Motor neuron (in vitro differentiated cells): ENCODE measurements around the gene RHOH. TPM values are rescaled to one million over a fixed set of nuclear protein-coding genes. Genes with fewer than 3 reads are reported as not detected.

Experiments
- ATAC-seq, 8 experiments: fragments of 200-7000 bp; cut with Tn5 transposase; replicated peaks in 6 of 8; 2 replicates each; pipeline ENCODE4 v1.8.0; 2021; ENCODE audit warnings: mild to moderate bottlenecking in 8 of 8, moderate library complexity in 8 of 8
- H3K27ac ChIP-seq, 2 donors: fragments of 250-450 bp; sonication (Bioruptor Pico); 2 replicates each; pipeline ENCODE4 v1.9.0; 2021; ENCODE audit warnings: antibody characterized with exemption in 2 of 2, mild to moderate bottlenecking in 2 of 2, moderate library complexity in 1 of 2
- H3K4me1 ChIP-seq, 2 donors: fragments of 250-450 bp; sonication (Bioruptor Pico); replicated peaks in 1 of 2; 2 replicates each; pipeline ENCODE4 v1.6.1; 2021; ENCODE audit warnings: antibody characterized with exemption in 2 of 2, mild to moderate bottlenecking in 2 of 2, moderate library complexity in 1 of 2
- H3K4me3 ChIP-seq, 5 donors: fragments of 250-450 bp; sonication (Bioruptor Pico); 2 replicates each; pipeline ENCODE4 v1.9.0; 2021; ENCODE audit warnings: antibody characterized with exemption in 5 of 5, mild to moderate bottlenecking in 5 of 5, moderate library complexity in 4 of 5
- WGBS, 10 experiments: fragments of 450-650 bp; shearing (Covaris generic); methylation state at CpG; one replicate each; pipeline ENCODE4 v1.0.0; 2022; 5-methylcytosine and 5-hydroxymethylcytosine counted together
- in situ Hi-C, 9 experiments: fragments of 400-800 bp; cut with MboI; loops; one replicate each; pipeline ENCODE4 v1.15.0; 2021; ENCODE audit warnings: low sequenced_read_pairs in 9 of 9, low pct_unique_long_range_greater_than_20kb in 2 of 9; ENCODE audit not compliant: unreplicated experiment in 9 of 9
- total RNA-seq, 8 experiments: library from RNA; unstranded; fragments of 300-600 nt; gene quantifications; 2 replicates each; pipeline versions ENCODE4 v1.2.3 to v1.2.4, GENCODE V29; 2022

Gene RHOH
- total RNA-seq, 8 experiments from 2014 or later, result 0.10 to 5.5 (median 0.46) TPM; not detected in 1

GRCh38 chr4:40253906-40254305, 57.1 kb downstream of the RHOH start:
- in situ Hi-C loops, result no loop called here
- no peak overlapping the region for H3K27ac ChIP-seq
- ATAC-seq, result no peak
- H3K4me3 ChIP-seq, result no peak overlapping the region
- H3K4me1 ChIP-seq, result peaks cover 0 to 13% of the 10 kb centered on the region in 2 donors
- 44 to 100% (median 86%) methylated on average over 2 to 4 of the region's 4 CpGs for WGBS, 10 experiments

GRCh38 chr4:40254608-40255392, 58.0 kb downstream of the RHOH start:
- in situ Hi-C loops, result no loop called here
- peak in 7 of 8 experiments; percentile 63 to 81 (median 68) for ATAC-seq
- H3K4me1 ChIP-seq, result peaks cover 0 to 13% of the 10 kb centered on the region in 2 donors

GRCh38 chr4:40255393-40256281, 58.8 kb downstream of the RHOH start:
- 0 to 100% (median 73%) methylated on average over 1 to 3 of the region's 3 CpGs; no CpG with 5 or more reads in 2 of the 10 experiments for WGBS, 10 experiments
- in situ Hi-C loops, result no loop called here
- Histone ChIP-seq H3K4me1 (peaks cover 0 to 13% of the 10 kb centered on the region in 2 donors), H3K4me3 (no peak overlapping the region), H3K27ac (no peak overlapping the region)
- peak; percentile 55 to 97 (median 90) for ATAC-seq

More at GRCh38 chr4:40254608-40255392, 58.0 kb downstream of the RHOH start:
- Histone ChIP-seq H3K4me3 (no peak overlapping the region), H3K27ac (no peak overlapping the region)
- 6 to 80% (median 53%) methylated on average over 1 to 7 of the region's 9 CpGs for WGBS, 10 experiments

DNA sequence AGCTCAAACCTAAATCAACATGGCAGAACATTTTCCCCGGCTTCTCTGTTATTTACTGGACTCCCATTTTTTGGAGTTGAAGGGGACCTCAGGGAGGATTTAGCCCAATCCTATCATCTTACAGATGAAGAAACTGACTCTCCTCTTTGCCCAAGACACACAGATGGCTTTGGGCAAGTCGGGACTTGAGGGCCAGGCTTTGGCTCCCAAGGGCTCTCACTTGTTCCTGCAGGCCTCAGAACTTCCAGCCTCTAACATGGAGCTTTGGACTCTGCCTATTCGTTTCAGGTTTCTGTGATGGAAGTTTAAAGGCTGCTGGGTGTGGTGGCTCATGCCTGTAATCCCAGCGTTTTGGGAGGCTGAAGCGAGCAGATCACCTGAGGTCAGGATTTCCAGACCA, 59.5 kb downstream of the RHOH start:
- in situ Hi-C loops, result no loop called here
- Histone ChIP-seq H3K4me3 (no peak overlapping the region), H3K27ac (no peak overlapping the region), H3K4me1 (peaks cover 0 to 13% of the 10 kb centered on the region in 2 donors)
- 50 to 100% (median 88%) methylated on average over 1 to 4 of the region's 5 CpGs; no CpG with 5 or more reads in 3 of the 10 experiments for WGBS, 10 experiments
- ATAC-seq, result no peak

DNA sequence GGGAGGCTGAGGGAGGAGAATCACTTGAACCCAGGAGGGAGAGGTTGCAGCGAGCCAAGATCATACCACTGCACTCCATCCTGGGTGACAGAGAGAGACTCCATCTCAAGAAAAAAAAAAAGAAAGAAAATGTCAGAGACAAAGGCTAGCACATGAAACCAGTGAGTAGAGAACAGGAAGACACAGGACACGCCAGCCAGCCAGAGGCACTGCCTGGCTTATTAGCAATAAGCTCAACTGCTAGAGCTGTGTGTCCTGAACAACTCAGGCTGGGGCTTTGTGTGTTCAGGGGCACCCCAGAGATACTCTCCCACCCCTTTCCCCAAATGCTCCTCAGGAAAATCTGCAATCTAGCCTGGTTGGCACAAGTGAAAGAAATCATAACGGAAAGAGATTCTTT, 60.0 kb downstream of the RHOH start:
- H3K27ac ChIP-seq, result no peak overlapping the region
- ATAC-seq, result no peak
- in situ Hi-C loops, result no loop called here
- H3K4me3 ChIP-seq, result no peak overlapping the region
- 68 to 100% (median 95%) methylated on average over 1 to 3 of the region's 3 CpGs; no CpG with 5 or more reads in 2 of the 10 experiments for WGBS, 10 experiments
- H3K4me1 ChIP-seq, result peaks cover 0 to 13% of the 10 kb centered on the region in 2 donors

DNA sequence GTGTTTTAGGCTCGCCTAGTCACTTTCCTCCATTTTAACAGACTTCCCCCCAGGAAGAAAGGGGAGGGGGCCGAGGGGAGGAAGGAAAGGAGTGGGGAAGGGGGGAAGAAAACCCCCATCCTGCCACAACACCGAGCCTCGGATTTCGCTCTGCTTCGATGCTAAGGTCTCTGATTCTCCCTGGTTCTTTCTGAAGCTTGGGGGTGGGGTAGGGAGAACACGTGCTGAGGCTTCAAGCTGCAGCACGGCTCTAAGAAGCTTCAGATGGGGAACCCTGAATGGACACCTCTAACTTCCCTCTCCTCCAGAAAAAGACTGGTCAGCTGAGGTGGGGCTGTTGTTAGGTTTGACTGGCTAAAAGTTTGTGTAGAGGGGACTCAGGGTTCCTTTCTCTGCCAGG, 61.8 kb downstream of the RHOH start:
- WGBS, 10 experiments, result 80 to 100% methylated on average over 1 of the region's 8 CpGs; no CpG with 5 or more reads in 8 of the 10 experiments
- Histone ChIP-seq H3K27ac (no peak overlapping the region), H3K4me1 (peaks cover 0 to 13% of the 10 kb centered on the region in 2 donors), H3K4me3 (no peak overlapping the region)
- in situ Hi-C loops, result no loop called here
- no peak for ATAC-seq

DNA sequence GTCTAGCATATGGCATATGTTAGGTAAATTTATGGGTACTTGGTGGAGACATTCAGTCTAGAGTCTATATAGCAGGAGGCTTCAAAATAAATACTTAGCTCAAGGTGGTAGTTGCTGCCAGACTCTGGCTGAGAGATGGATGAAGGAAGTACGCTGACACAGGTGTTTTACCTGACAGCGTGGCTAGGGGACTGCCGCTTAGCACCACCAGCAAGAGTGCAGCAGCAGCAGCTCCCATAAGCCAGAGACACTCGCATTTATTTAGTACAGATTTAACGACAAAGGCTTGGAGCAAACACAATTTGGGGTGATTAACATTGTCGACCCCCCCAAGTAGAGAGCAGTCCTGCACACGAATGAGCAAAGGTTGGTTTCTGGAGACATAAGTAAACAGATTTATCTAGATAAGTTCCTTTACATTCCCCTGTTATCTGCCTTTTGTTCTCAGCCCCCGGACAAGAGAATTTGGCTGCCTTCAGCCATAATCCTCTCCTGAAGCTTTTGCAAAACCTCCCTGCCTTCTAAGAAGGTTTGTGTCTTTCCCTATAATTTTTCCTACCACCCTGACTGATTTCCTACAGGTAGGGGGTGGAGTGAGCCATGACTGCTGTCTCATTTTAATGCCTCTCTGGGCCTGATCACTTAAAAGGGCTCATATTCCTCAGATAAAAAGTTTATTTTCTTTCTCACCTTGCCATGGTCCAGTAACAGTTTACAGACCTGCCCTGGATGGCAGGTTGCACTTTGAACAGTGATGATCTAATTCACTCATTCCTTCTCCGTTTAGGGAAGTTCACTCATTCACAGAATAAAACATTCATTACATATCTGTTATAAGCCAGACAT, 64.6 kb downstream of the RHOH start:
- in situ Hi-C loops, result no loop called here
- WGBS, 10 experiments, result 30 to 100% (median 70%) methylated on average over 1 to 6 of the region's 9 CpGs; no CpG with 5 or more reads in 1 of the 10 experiments
- Histone ChIP-seq H3K4me1 (peaks cover 9 to 10% of the 10 kb centered on the region in 2 donors), H3K27ac (no peak overlapping the region), H3K4me3 (no peak overlapping the region)
- no peak for ATAC-seq

- Histone ChIP-seq H3K27ac (no peak overlapping the region), H3K4me3 (no peak overlapping the region), H3K4me1 (peaks cover 9 to 10% of the 10 kb centered on the region in 2 donors)
- in situ Hi-C loops, result no loop called here
- ATAC-seq, result no peak
Measured at GRCh38 chr4:40262077-40262528, 65.3 kb downstream of the RHOH start.

GRCh38 chr4:40262861-40263260, 66.0 kb downstream of the RHOH start:
- H3K4me3 ChIP-seq, result no peak overlapping the region
- H3K27ac ChIP-seq, result no peak overlapping the region
- WGBS, 10 experiments, result 38 to 100% (median 87%) methylated on average over 1 to 2 of the region's 2 CpGs; no CpG with 5 or more reads in 2 of the 10 experiments
- peaks cover 9 to 10% of the 10 kb centered on the region in 2 donors for H3K4me1 ChIP-seq
- ATAC-seq, result no peak
- in situ Hi-C loops, result no loop called here

GRCh38 chr4:40264497-40264896, 67.7 kb downstream of the RHOH start:
- no peak overlapping the region for H3K27ac ChIP-seq
- ATAC-seq, result peak in 6 of 8 experiments; percentile 34 to 77 (median 57)
- H3K4me3 ChIP-seq, result no peak overlapping the region
- WGBS, 10 experiments, result 8 to 92% (median 72%) methylated on average over 1 to 6 of the region's 6 CpGs; no CpG with 5 or more reads in 2 of the 10 experiments
- peaks cover 9 to 10% of the 10 kb centered on the region in 2 donors for H3K4me1 ChIP-seq
- in situ Hi-C loops, result no loop called here

- in situ Hi-C loops, result no loop called here
- peak in 6 of 8 experiments; percentile 22 to 87 (median 50) for ATAC-seq
- Histone ChIP-seq H3K4me1 (peaks cover 9 to 10% of the 10 kb centered on the region in 2 donors), H3K4me3 (no peak overlapping the region), H3K27ac (peak overlapping the region; percentile 20 to 35)
- WGBS, 10 experiments, result 21 to 81% (median 62%) methylated on average over 3 to 11 of the region's 15 CpGs; no CpG with 5 or more reads in 2 of the 10 experiments
Measured at GRCh38 chr4:40264995-40265909, 68.4 kb downstream of the RHOH start.
